Esophagus (tissue), 2 donors: ENCODE measurements around the gene NKAIN1. TPM values are rescaled to one million over a fixed set of nuclear protein-coding genes. Genes with fewer than 3 reads are reported as not detected.
"Not testable (repeated sequence)": the region's sequence is repeated elsewhere in the genome, so short reads cannot be mapped to it uniquely, and the experiment has no call there.

Experiments used
- H3K27ac ChIP-seq, 2 donors: one replicate each; pipeline ENCODE4 v1.5.1; 2013; ENCODE audit warnings: low read depth in 2 of 2, mild to moderate bottlenecking in 2 of 2, inconsistent platforms in 1 of 2, low read length in 1 of 2, moderate library complexity in 1 of 2
- H3K27me3 ChIP-seq, 2 donors: one replicate each; pipeline ENCODE4 v1.6.1; 2013; ENCODE audit warnings: low read length in 2 of 2, control low read depth in 1 of 2, mild to moderate bottlenecking in 1 of 2; ENCODE audit not compliant: insufficient read depth in 2 of 2, control insufficient read depth in 1 of 2
- H3K36me3 ChIP-seq, 2 donors: one replicate each; pipeline ENCODE4 v1.6.1; 2013; ENCODE audit warnings: low read length in 1 of 2; ENCODE audit not compliant: control insufficient read depth in 2 of 2, insufficient read depth in 2 of 2
- H3K4me1 ChIP-seq, 2 donors: one replicate each; pipeline ENCODE4 v1.6.1; 2013; ENCODE audit warnings: low read length in 1 of 2; ENCODE audit not compliant: control insufficient read depth in 2 of 2, insufficient read depth in 2 of 2
- H3K4me3 ChIP-seq, 2 donors: one replicate each; pipeline ENCODE4 v1.5.1; 2013; ENCODE audit warnings: low read length in 2 of 2, mild to moderate bottlenecking in 2 of 2, low read depth in 1 of 2, moderate library complexity in 1 of 2
- H3K9me3 ChIP-seq, 2 donors: one replicate each; pipeline ENCODE4 v1.6.1; 2013; ENCODE audit warnings: mild to moderate bottlenecking in 2 of 2, low read depth in 1 of 2, low read length in 1 of 2, moderate library complexity in 1 of 2; ENCODE audit not compliant: control insufficient read depth in 2 of 2, insufficient read depth in 1 of 2
- WGBS, 2 donors: extraction: QIAGEN DNeasy Blood & Tissue Kit; methylation state at CpG; one replicate each; pipeline ENCODE4 v1.1.7; 2013; 5-methylcytosine and 5-hydroxymethylcytosine counted together
- polyA plus RNA-seq, 2 donors: library from polyadenylated mRNA; stranded (reverse); fragments of 200-250 nt; gene quantifications; one replicate each; pipeline ENCODE4 v1.2.3, GENCODE V29; 2013
- donor health status: healthy with polysubstance abuse.
- donor health status: Bipolar disorder and iron deficiency.

The NKAIN1 gene
- polyA plus RNA-seq, 2 donors, result 0.16 to 0.38 TPM

- H3K27me3 ChIP-seq, result no peaks in the 10 kb centered on the region
These were observed 49.7 kb downstream of the NKAIN1 start for GRCh38 chr1:31189696-31190674.

GRCh38 chr1:31183927-31184554, 55.6 kb downstream of the NKAIN1 start:
- H3K4me1 ChIP-seq, result peaks cover 7 to 10% of the 10 kb centered on the region in 2 donors
- H3K9me3 ChIP-seq, result no peaks in the 10 kb centered on the region
- WGBS, 2 donors, result 40 to 41% methylated on average over 6 of the region's 6 CpGs
- H3K27ac ChIP-seq, result no peak overlapping the region
- H3K4me3 ChIP-seq, result no peak overlapping the region
- no peaks in the 10 kb centered on the region for H3K36me3 ChIP-seq
- H3K27me3 ChIP-seq, result no peaks in the 10 kb centered on the region

More at GRCh38 chr1:31189696-31190674, 49.7 kb downstream of the NKAIN1 start:
- Histone ChIP-seq H3K27ac (no peak overlapping the region), H3K36me3 (no peaks in the 10 kb centered on the region), H3K9me3 (no peaks in the 10 kb centered on the region), H3K4me3 (no peak overlapping the region), H3K4me1 (no peaks in the 10 kb centered on the region)
- 70% methylated on average over 4 of the region's 4 CpGs for WGBS, 2 donors

GRCh38 chr1:31183126-31183525, 56.6 kb downstream of the NKAIN1 start:
- no peaks in the 10 kb centered on the region for H3K27me3 ChIP-seq
- H3K27ac ChIP-seq, result peak overlapping the region; percentile 59 to 81
- no peaks in the 10 kb centered on the region for H3K36me3 ChIP-seq
- H3K4me3 ChIP-seq, result no peak overlapping the region
- H3K4me1 ChIP-seq, result peaks cover 7 to 10% of the 10 kb centered on the region in 2 donors
- no peaks in the 10 kb centered on the region for H3K9me3 ChIP-seq
- 61 to 70% methylated on average over 5 to 6 of the region's 6 CpGs for WGBS, 2 donors

GRCh38 chr1:31182352-31182751, 57.3 kb downstream of the NKAIN1 start:
- Histone ChIP-seq H3K27ac (peak overlapping the region in 1 of 2 donors; percentile 16), H3K4me3 (peak overlapping the region in 1 of 2 donors; percentile 28), H3K9me3 (no peaks in the 10 kb centered on the region), H3K4me1 (peaks cover 7 to 10% of the 10 kb centered on the region in 2 donors), H3K36me3 (no peaks in the 10 kb centered on the region), H3K27me3 (no peaks in the 10 kb centered on the region)
- 1 to 3% methylated on average over 18 of the region's 18 CpGs for WGBS, 2 donors

- H3K4me3 ChIP-seq, result peak overlapping the region; percentile 2 to 28
- H3K27me3 ChIP-seq, result no peaks in the 10 kb centered on the region
- peaks cover 7 to 10% of the 10 kb centered on the region in 2 donors for H3K4me1 ChIP-seq
- H3K27ac ChIP-seq, result no peak overlapping the region
- no peaks in the 10 kb centered on the region for H3K9me3 ChIP-seq
- no peaks in the 10 kb centered on the region for H3K36me3 ChIP-seq
- 3 to 8% methylated on average over 51 to 52 of the region's 52 CpGs for WGBS, 2 donors
These were observed 58.0 kb downstream of the NKAIN1 start for GRCh38 chr1:31181515-31182343.

GRCh38 chr1:31180338-31180737, 59.3 kb downstream of the NKAIN1 start:
- Histone ChIP-seq H3K36me3 (no peaks in the 10 kb centered on the region), H3K4me1 (peaks cover 7 to 10% of the 10 kb centered on the region in 2 donors), H3K9me3 (peaks cover 0 to 2% of the 10 kb centered on the region in 2 donors), H3K27ac (no peak overlapping the region), H3K27me3 (no peaks in the 10 kb centered on the region), H3K4me3 (no peak overlapping the region)
- 77 to 88% methylated on average over 6 of the region's 6 CpGs for WGBS, 2 donors

GRCh38 chr1:31176291-31176690, 63.4 kb downstream of the NKAIN1 start:
- H3K27ac ChIP-seq, H3K36me3 ChIP-seq, H3K4me3 ChIP-seq, H3K9me3 ChIP-seq, H3K27me3 ChIP-seq, H3K4me1 ChIP-seq: not testable (repeated sequence)
- WGBS, 2 donors, result 93 to 94% methylated on average over 32 to 33 of the region's 33 CpGs

- H3K4me3 ChIP-seq, result no peak overlapping the region
- H3K36me3 ChIP-seq, result no peaks in the 10 kb centered on the region
- no peaks in the 10 kb centered on the region for H3K27me3 ChIP-seq
- WGBS, 2 donors, result 85 to 86% methylated on average over 4 of the region's 4 CpGs
- H3K27ac ChIP-seq, result peak overlapping the region; percentile 76 to 90
- no peaks in the 10 kb centered on the region for H3K9me3 ChIP-seq
- H3K4me1 ChIP-seq, result no peaks in the 10 kb centered on the region
These were observed 69.3 kb downstream of the NKAIN1 start for GRCh38 chr1:31170486-31170735.

- no peaks in the 10 kb centered on the region for H3K27me3 ChIP-seq
- H3K27ac ChIP-seq, result no peak overlapping the region
- H3K36me3 ChIP-seq, result no peaks in the 10 kb centered on the region
- H3K9me3 ChIP-seq, result no peaks in the 10 kb centered on the region
- WGBS, 2 donors, result 72 to 81% methylated on average over 8 of the region's 8 CpGs
- H3K4me1 ChIP-seq, result no peaks in the 10 kb centered on the region
- no peak overlapping the region for H3K4me3 ChIP-seq
These were observed 73.2 kb downstream of the NKAIN1 start for GRCh38 chr1:31166462-31166861.
